GM12878 (cell line): ENCODE measurements around the gene POLR2B. TPM values are rescaled to one million over a fixed set of nuclear protein-coding genes. Genes with fewer than 3 reads are reported as not detected.

Source experiments
- ATAC-seq: fragments of 200-7000 bp; cut with Tn5 transposase; 3 replicates; pipeline ENCODE4 v1.9.1; 2020; ENCODE audit warnings: mild to moderate bottlenecking, moderate library complexity
- BruUV-seq: library from RNA; stranded (reverse); fragments of 400-500 nt; replicated peaks from 2 replicates; lab custom pipeline; 2021; lab: Mats Ljungman, UMichigan
- CTCF ChIA-PET: fragments of 300-600 bp; sonication (Branson Sonifier 250); formaldehyde crosslinking; extraction: SDS; loops from one replicate; lab custom pipeline; 2021; ENCODE audit warnings: inconsistent platforms; lab: Yijun Ruan, JAX
- POLR2A ChIA-PET: fragments of 350-600 bp; formaldehyde crosslinking; extraction: SDS; loops from one replicate; lab custom pipeline; 2021; ENCODE audit warnings: inconsistent platforms; lab: Charles Lee
- RAD21 ChIA-PET: fragments of 300-600 bp; sonication (Branson Sonifier 250); formaldehyde crosslinking; loops from one replicate; lab custom pipeline; 2023; ENCODE audit warnings: antibody characterized with exemption; ENCODE audit not compliant: unreplicated experiment; lab: Charles Lee
- SMC1A ChIA-PET: fragments of 300-600 bp; sonication (Branson Sonifier 250); formaldehyde crosslinking; loops from one replicate; lab custom pipeline; 2023; ENCODE audit not compliant: unreplicated experiment, uncharacterized antibody; lab: Charles Lee
- DNase-seq: peaks from one replicate; pipeline ENCODE4 v3.0.0-alpha.2; 2011; ENCODE audit warnings: low read depth, low spot score
- FAIRE-seq: peaks from 3 replicates; lab custom pipeline; 2011; peaks lifted over from hg19 to GRCh38; lab: Jason Lieb, UNC
- H2AFZ ChIP-seq: 2 replicates; pipeline ENCODE4 v1.6.0; 2011; ENCODE audit warnings: low read depth, low read length, control low read depth; ENCODE audit not compliant: control insufficient read depth
- H3K27ac ChIP-seq: 2 replicates; pipeline ENCODE4 v1.5.1; 2011; ENCODE audit warnings: control low read depth; ENCODE audit not compliant: control insufficient read depth, insufficient read depth
- H3K27me3 ChIP-seq, 2 experiments: replicated peaks in 1 of 2; 2 replicates each; pipeline versions ENCODE4 v1.6.0 to v1.6.1; 2011; ENCODE audit warnings: low read length in 1 of 2; ENCODE audit not compliant: control insufficient read depth in 2 of 2, insufficient read depth in 2 of 2
- H3K36me3 ChIP-seq, 2 experiments: 2 replicates each; pipeline ENCODE4 v1.5.1; 2011; ENCODE audit warnings: low read length in 1 of 2; ENCODE audit not compliant: control insufficient read depth in 2 of 2, insufficient read depth in 2 of 2
- H3K4me1 ChIP-seq: 2 replicates; pipeline ENCODE4 v1.6.1; 2011; ENCODE audit warnings: mild to moderate bottlenecking, low read length, moderate library complexity, mixed read lengths; ENCODE audit not compliant: control insufficient read depth, insufficient read depth
- H3K4me2 ChIP-seq: 2 replicates; pipeline ENCODE4 v1.6.0; 2011; ENCODE audit warnings: control low read depth; ENCODE audit not compliant: control insufficient read depth, insufficient read depth
- H3K4me3 ChIP-seq: fragments of 200-600 bp; sonication (generic); 2 replicates; pipeline ENCODE4 v1.5.1; 2016
- H3K79me2 ChIP-seq: 2 replicates; pipeline ENCODE4 v1.6.0; 2011; ENCODE audit warnings: low read length; ENCODE audit not compliant: control insufficient read depth, insufficient read depth
- H3K9ac ChIP-seq: 2 replicates; pipeline ENCODE4 v1.8.0; 2011; ENCODE audit warnings: low read length, control low read depth, mixed read lengths; ENCODE audit not compliant: control insufficient read depth, insufficient read depth
- H3K9me3 ChIP-seq: replicated peaks from 3 replicates; pipeline ENCODE4 v1.5.1; 2011; ENCODE audit warnings: mild to moderate bottlenecking, low read length; ENCODE audit not compliant: control insufficient read depth, insufficient read depth
- H4K20me1 ChIP-seq: 2 replicates; pipeline ENCODE4 v1.6.0; 2011; ENCODE audit not compliant: control insufficient read depth, insufficient read depth
- BMI1 ChIP-seq: fragments of 450-650 bp; IDR thresholded peaks from 2 replicates; pipeline ENCODE4 v1.6.1; 2016; ENCODE audit warnings: mild to moderate bottlenecking, moderate library complexity, borderline replicate concordance
- HSF1 ChIP-seq: fragments of 150-350 bp; IDR thresholded peaks from 2 replicates; pipeline ENCODE4 v1.6.1; 2014; ENCODE audit warnings: mild to moderate bottlenecking, low read depth, low read length
- PRDM15 ChIP-seq: fragments of 450-650 bp; formaldehyde crosslinking; IDR thresholded peaks from 2 replicates; pipeline ENCODE4 v1.4.0; 2020; ENCODE audit warnings: mild to moderate bottlenecking, moderate library complexity
- RFX5 ChIP-seq: IDR thresholded peaks from 2 replicates; pipeline ENCODE4 v1.6.1; 2011; ENCODE audit warnings: low read depth, low read length, improper control_type of control experiment
- STAT3 ChIP-seq: IDR thresholded peaks from 2 replicates; pipeline ENCODE4 v1.6.1; 2011; ENCODE audit warnings: low read depth, low read length, improper control_type of control experiment
- ZBTB33 ChIP-seq: fragments of 450-650 bp; IDR thresholded peaks from 2 replicates; pipeline ENCODE4 v1.6.1; 2017; ENCODE audit warnings: mild to moderate bottlenecking
- ZNF207 ChIP-seq: fragments of 450-650 bp; IDR thresholded peaks from 2 replicates; pipeline ENCODE4 v1.6.1; 2014; ENCODE audit warnings: antibody characterized with exemption, mild to moderate bottlenecking, borderline replicate concordance
- ZNF687 ChIP-seq: fragments of 450-650 bp; IDR thresholded peaks from 2 replicates; pipeline ENCODE4 v1.6.1; 2017; ENCODE audit warnings: mild to moderate bottlenecking, moderate library complexity
- WGBS: methylation state at CpG from one replicate; pipeline ENCODE4 v1.1.6; 2016; ENCODE audit warnings: low lambda C conversion rate; ENCODE audit not compliant: insufficient replicate concordance, insufficient coverage; ENCODE audit errors: missing lambda C conversion rate; 5-methylcytosine and 5-hydroxymethylcytosine counted together
- in situ Hi-C: fragments of 300-500 bp; cut with MboI; formaldehyde crosslinking; loops from 9 replicates; pipeline ENCODE4 v1.14.3; 2018; ENCODE audit warnings: mixed read lengths
- intact Hi-C: fragments of 100-400 bp; cut with micrococcal nuclease; formaldehyde crosslinking; loops from one replicate; pipeline ENCODE4 v1.14.2; 2022; ENCODE audit not compliant: unreplicated experiment
- polyA plus RNA-seq, 11 experiments: library from polyadenylated mRNA; depleted of rRNA in 4 of 11; unstranded in 6 of 11; stranded (reverse) in 5 of 11; fragments of >200 nt; fragmentation: Nextera tagmentation in 4 of 11; fragmentation: Illumina TruSeq in 1 of 11; extraction: Ambion mirVana in 4 of 11; extraction: Trizol in 1 of 11; gene quantifications; 1 replicate in 1 of 11; 2 replicates in 10 of 11; pipeline versions ENCODE4 v1.2.1 to v1.2.3, GENCODE V29; 2011 to 2016; ENCODE audit warnings: inconsistent platforms in 2 of 11, missing spikeins in 2 of 11, low read depth in 1 of 11
- total RNA-seq, 4 experiments: library from RNA; depleted of rRNA in 3 of 4; stranded (reverse); fragments of >200 nt in 3 of 4; fragmentation: Illumina TruSeq in 1 of 4; extraction: Trizol in 1 of 4; gene quantifications; 2 replicates each; pipeline versions ENCODE4 v1.2.1 to v1.2.3, GENCODE V29; 2013 to 2021

Gene POLR2B
- total and polyA plus RNA-seq, 10 of the 15 experiments (the other 5 are each of a cell fraction or from before 2014, with no cell fraction given) = 46.0 to 183 (median 99.2) TPM

- Histone ChIP-seq H3K9ac (no peak overlapping the region), H2AFZ (no peak overlapping the region), H3K36me3 (peaks cover 7 to 44% of the 10 kb centered on the region in 2 experiments; a peak in 3 of 4 replicates), H3K4me2 (no peak overlapping the region), H3K27me3 (no peaks in the 10 kb centered on the region), H3K27ac (no peak overlapping the region), H3K4me1 (no peaks in the 10 kb centered on the region), H3K9me3 (no peaks in the 10 kb centered on the region), H3K79me2 (peaks cover 45% of the 10 kb centered on the region), H3K4me3 (no peak overlapping the region), H4K20me1 (peaks cover 4% of the 10 kb centered on the region; the same call in 1 of the 2 replicates)
- intact Hi-C loops = no loop called here
- ChIA-PET CTCF (no interaction called here), POLR2A (no interaction called here), RAD21 (no interaction called here), SMC1A (no interaction called here)
- in situ Hi-C loops = no loop called here
- no peak for ATAC-seq
- FAIRE-seq = no peak
- TF ChIP-seq RFX5 (no peak), ZNF687 (no peak), HSF1 (no peak), BMI1 (no peak), ZBTB33 (no peak), ZNF207 (no peak), STAT3 (no peak), PRDM15 (no peak)
- 91% methylated on average over 3 of the region's 3 CpGs for WGBS
- no TSS peak for BruUV-seq
- no peak for DNase-seq
These were observed 8.3 kb downstream of the POLR2B start for GRCh38 chr4:56986952-56987351.
